HG03460 (cell line): ENCODE measurements around the gene TYW3.

Experiments
- ATAC-seq: cut with Tn5 transposase; IDR thresholded peaks from one replicate; pipeline ENCODE4 v1.9.1; 2021; ENCODE audit not compliant: unreplicated experiment

Gene TYW3

GRCh38 chr1:74732960-74733603 is at the start of gene TYW3, which contains the start of gene CRYZ:
TYW3 (plus strand) TSS chr1:74733152; CDS start chr1:74733245, 93 bp downstream.
CRYZ (minus strand) TSS chr1:74733050; CDS start chr1:74724821, 8,229 bp downstream.
- peak; percentile 56 for ATAC-seq

- ATAC-seq: no peak
These were observed 49.3 kb upstream of the TYW3 start for GRCh38 chr1:74683656-74684055.

- no peak for ATAC-seq
These were observed 48.7 kb upstream of the TYW3 start for GRCh38 chr1:74684301-74684700.

- no peak for ATAC-seq
These were observed 46.0 kb upstream of the TYW3 start for GRCh38 chr1:74686928-74687327.

GRCh38 chr1:74689621-74690363 is 43.2 kb upstream of the TYW3 start:
- peak; percentile 70 for ATAC-seq

- no peak for ATAC-seq
These were observed 42.6 kb upstream of the TYW3 start for GRCh38 chr1:74690364-74690696.

- no peak for ATAC-seq
These were observed 42.0 kb upstream of the TYW3 start for GRCh38 chr1:74690909-74691308.

GRCh38 chr1:74693473-74693872 is 39.5 kb upstream of the TYW3 start:
- ATAC-seq: no peak

GRCh38 chr1:74697832-74698231 is 35.1 kb upstream of the TYW3 start:
- ATAC-seq: no peak

- peak; percentile 59 for ATAC-seq
These were observed 33.6 kb upstream of the TYW3 start for GRCh38 chr1:74699331-74699730.

GRCh38 chr1:74703386-74704182 is 29.4 kb upstream of the TYW3 start:
- no peak for ATAC-seq

- no peak for ATAC-seq
These were observed 20.1 kb upstream of the TYW3 start for GRCh38 chr1:74712881-74713280.

- no peak for ATAC-seq
These were observed 19.1 kb upstream of the TYW3 start for GRCh38 chr1:74713849-74714248.

GRCh38 chr1:74714429-74715235 is 18.3 kb upstream of the TYW3 start:
- peak; percentile 67 for ATAC-seq

- ATAC-seq: no peak
These were observed 17.8 kb upstream of the TYW3 start for GRCh38 chr1:74715236-74715502.

- no peak for ATAC-seq
These were observed 17.1 kb upstream of the TYW3 start for GRCh38 chr1:74715806-74716205.

- no peak for ATAC-seq
These were observed 16.1 kb upstream of the TYW3 start for GRCh38 chr1:74716822-74717221.

- ATAC-seq: no peak
These were observed 15.3 kb upstream of the TYW3 start for GRCh38 chr1:74717626-74718025.

GRCh38 chr1:74726063-74726462 is 6.9 kb upstream of the TYW3 start:
- no peak for ATAC-seq

GRCh38 chr1:74728736-74729135 is 4.2 kb upstream of the TYW3 start:
- no peak for ATAC-seq

- ATAC-seq: no peak
These were observed 3.0 kb upstream of the TYW3 start for GRCh38 chr1:74729741-74730478.
